Measurements from ENCODE around the gene HNRNPC.
"Not testable (repeated sequence)": the region's sequence is repeated elsewhere in the genome, so short reads cannot be mapped to it uniquely, and the experiment has no call there.

The HNRNPC gene

GRCh38 chr14:21220874-21221477, 48.3 kb downstream of the HNRNPC start:
- in situ Hi-C loops (cut with HindIII; ENCODE audit: low sequenced_read_pairs) = no loop called here
- no peak for TF ChIP-seq CTCF (IDR thresholded peaks at IDR 0.05; ENCODE audit: low read depth, low read length)
- no peak overlapping the region for H3K4me3 ChIP-seq (ENCODE audit: low read depth, low read length)
- DNase-seq (ENCODE audit: low read depth, low spot score) = no peak

- in situ Hi-C loops (cut with HindIII; ENCODE audit: low sequenced_read_pairs) = no loop called here
- DNase-seq (ENCODE audit: low read depth, low spot score) = no peak
- H3K4me3 ChIP-seq (ENCODE audit: low read depth, low read length) = no peak overlapping the region
- TF ChIP-seq CTCF (IDR thresholded peaks at IDR 0.05; ENCODE audit: low read depth, low read length) = no peak
Measured at GRCh38 chr14:21219561-21220111, 49.6 kb downstream of the HNRNPC start.

GRCh38 chr14:21219120-21219519, 50.1 kb downstream of the HNRNPC start:
- no peak overlapping the region for H3K4me3 ChIP-seq (ENCODE audit: low read depth, low read length)
- DNase-seq (ENCODE audit: low read depth, low spot score) = no peak
- no peak for TF ChIP-seq CTCF (IDR thresholded peaks at IDR 0.05; ENCODE audit: low read depth, low read length)
- in situ Hi-C loops (cut with HindIII; ENCODE audit: low sequenced_read_pairs) = no loop called here

- no peak for DNase-seq (ENCODE audit: low read depth, low spot score)
- H3K4me3 ChIP-seq (ENCODE audit: low read depth, low read length) = no peak overlapping the region
- no peak for TF ChIP-seq CTCF (IDR thresholded peaks at IDR 0.05; ENCODE audit: low read depth, low read length)
- in situ Hi-C loops (cut with HindIII; ENCODE audit: low sequenced_read_pairs) = no loop called here
Measured at GRCh38 chr14:21215879-21216251, 53.4 kb downstream of the HNRNPC start.

- in situ Hi-C loops (cut with HindIII; ENCODE audit: low sequenced_read_pairs) = no loop called here
- TF ChIP-seq CTCF (IDR thresholded peaks at IDR 0.05; ENCODE audit: low read depth, low read length) = no peak
- DNase-seq (ENCODE audit: low read depth, low spot score) = no peak
Measured at GRCh38 chr14:21215130-21215878, 53.9 kb downstream of the HNRNPC start.

GRCh38 chr14:21213652-21214051, 55.6 kb downstream of the HNRNPC start:
- in situ Hi-C loops (cut with HindIII; ENCODE audit: low sequenced_read_pairs) = no loop called here
- no peak overlapping the region for H3K4me3 ChIP-seq (ENCODE audit: low read depth, low read length)
- DNase-seq (ENCODE audit: low read depth, low spot score) = no peak
- no peak for TF ChIP-seq CTCF (IDR thresholded peaks at IDR 0.05; ENCODE audit: low read depth, low read length)

More at GRCh38 chr14:21215130-21215878, 53.9 kb downstream of the HNRNPC start:
- no peak overlapping the region for H3K4me3 ChIP-seq (ENCODE audit: low read depth, low read length)

- H3K4me3 ChIP-seq (ENCODE audit: low read depth, low read length); DNase-seq (ENCODE audit: low read depth, low spot score); in situ Hi-C loops (cut with HindIII; ENCODE audit: low sequenced_read_pairs): not testable (repeated sequence)
Measured at GRCh38 chr14:21212824-21213223, 56.4 kb downstream of the HNRNPC start.

All from astrocyte of the spinal cord (primary cell).